ENCODE results near the gene SCN2B. TPM values are rescaled to one million over a fixed set of nuclear protein-coding genes. Genes with fewer than 3 reads are reported as not detected.

Gene SCN2B
- total RNA-seq, 1 donor = not detected

GRCh38 chr11:118175031-118175992, 1.1 kb downstream of the SCN2B start:
- H3K4me3 ChIP-seq (ENCODE audit: low read depth, low read length) = no peak overlapping the region
- peak; percentile 20 for DNase-seq (ENCODE audit: low read depth)
- no peak for TF ChIP-seq CTCF (IDR thresholded peaks at IDR 0.05; ENCODE audit: insufficient read depth, low read length)

GRCh38 chr11:118174006-118174567, 2.4 kb downstream of the SCN2B start:
- TF ChIP-seq CTCF (IDR thresholded peaks at IDR 0.05; ENCODE audit: insufficient read depth, low read length) = no peak
- H3K4me3 ChIP-seq (ENCODE audit: low read depth, low read length) = no peak overlapping the region
- no peak for DNase-seq (ENCODE audit: low read depth)

- DNase-seq (ENCODE audit: low read depth) = no peak
- no peak for TF ChIP-seq CTCF (IDR thresholded peaks at IDR 0.05; ENCODE audit: insufficient read depth, low read length)
- no peak overlapping the region for H3K4me3 ChIP-seq (ENCODE audit: low read depth, low read length)
These were observed 4.1 kb downstream of the SCN2B start for GRCh38 chr11:118172356-118172755.

- DNase-seq (ENCODE audit: low read depth) = peak; percentile 58
- peak; percentile 88 for TF ChIP-seq CTCF (IDR thresholded peaks at IDR 0.05; ENCODE audit: insufficient read depth, low read length)
- no peak overlapping the region for H3K4me3 ChIP-seq (ENCODE audit: low read depth, low read length)
These were observed 5.0 kb downstream of the SCN2B start for GRCh38 chr11:118171269-118172062.

GRCh38 chr11:118170882-118171268, 5.6 kb downstream of the SCN2B start:
- no peak overlapping the region for H3K4me3 ChIP-seq (ENCODE audit: low read depth, low read length)
- DNase-seq (ENCODE audit: low read depth) = no peak
- no peak for TF ChIP-seq CTCF (IDR thresholded peaks at IDR 0.05; ENCODE audit: insufficient read depth, low read length)

- no peak for TF ChIP-seq CTCF (IDR thresholded peaks at IDR 0.05; ENCODE audit: insufficient read depth, low read length)
- no peak for DNase-seq (ENCODE audit: low read depth)
- no peak overlapping the region for H3K4me3 ChIP-seq (ENCODE audit: low read depth, low read length)
These were observed 6.2 kb downstream of the SCN2B start for GRCh38 chr11:118170231-118170630.

Measured in fibroblast of the aortic adventitia (primary cell).